NCI-H128 (cell line): Measurements from ENCODE around the gene IFNL3.
"Not testable (repeated sequence)": the region's sequence is repeated elsewhere in the genome, so short reads cannot be mapped to it uniquely, and the experiment has no call there.

Source experiments
- DNase-seq: peaks from one replicate; lab custom pipeline; 2025; ENCODE audit not compliant: unreplicated experiment; lab: John Stamatoyannopoulos, UW

The IFNL3 gene

DNA sequence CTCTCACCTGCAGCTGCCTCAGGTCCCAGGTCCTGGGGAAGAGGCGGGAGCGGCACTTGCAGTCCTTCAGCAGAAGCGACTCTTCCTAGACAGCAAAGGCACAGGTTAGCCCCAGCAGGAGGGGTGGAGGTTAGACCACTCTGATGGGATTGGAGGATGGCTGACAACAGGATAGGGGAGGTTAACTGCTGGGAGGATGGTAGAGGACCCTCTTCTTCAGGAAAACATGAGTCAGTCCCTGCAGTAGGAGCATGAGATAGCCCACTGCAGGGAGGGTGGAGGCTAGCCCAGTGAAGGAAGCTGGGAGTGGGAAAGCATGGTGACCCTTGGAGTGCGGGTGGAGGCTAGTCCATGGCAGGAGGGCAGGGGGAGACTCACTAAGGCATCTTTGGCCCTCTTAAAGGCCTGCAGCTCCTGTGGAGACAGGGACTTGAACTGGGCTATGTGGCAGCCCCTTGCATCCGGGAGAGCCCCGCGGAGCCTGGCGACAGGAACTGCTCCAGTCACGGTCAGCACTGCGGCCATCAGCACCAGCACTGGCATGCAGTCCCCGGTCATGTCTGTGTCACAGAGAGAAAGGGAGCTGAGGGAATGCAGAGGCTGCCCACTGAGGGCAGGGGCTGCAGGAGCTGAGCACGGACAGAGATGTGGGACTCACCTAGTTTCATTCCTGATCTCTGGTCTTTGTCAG, at the start of gene IFNL3:
TSS of gene IFNL3 (minus strand) at position 597 of the 691 bp plus-strand sequence. CDS start at position 558, 39 bp downstream.
- not testable (repeated sequence) for DNase-seq

DNA sequence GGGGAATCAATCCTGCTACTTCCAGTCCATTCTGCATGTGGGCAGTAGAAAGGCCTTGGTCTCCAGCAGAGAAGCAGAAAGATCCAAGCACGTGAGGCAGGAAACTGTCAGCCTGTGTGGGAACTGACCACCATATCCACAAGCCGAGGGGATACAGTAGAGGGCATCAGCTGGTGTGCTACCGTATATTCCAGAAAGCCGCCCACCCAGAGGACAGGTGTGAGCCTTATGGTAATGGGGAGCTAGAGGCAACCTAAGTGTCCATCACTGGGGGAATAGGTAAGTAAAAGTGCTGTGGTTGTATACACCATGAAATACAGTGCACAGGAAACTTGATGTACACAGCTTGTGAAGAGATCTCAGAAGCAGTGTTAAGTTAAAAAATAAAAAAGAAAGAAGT, 48.6 kb upstream of the IFNL3 start:
- no peak for DNase-seq

DNA sequence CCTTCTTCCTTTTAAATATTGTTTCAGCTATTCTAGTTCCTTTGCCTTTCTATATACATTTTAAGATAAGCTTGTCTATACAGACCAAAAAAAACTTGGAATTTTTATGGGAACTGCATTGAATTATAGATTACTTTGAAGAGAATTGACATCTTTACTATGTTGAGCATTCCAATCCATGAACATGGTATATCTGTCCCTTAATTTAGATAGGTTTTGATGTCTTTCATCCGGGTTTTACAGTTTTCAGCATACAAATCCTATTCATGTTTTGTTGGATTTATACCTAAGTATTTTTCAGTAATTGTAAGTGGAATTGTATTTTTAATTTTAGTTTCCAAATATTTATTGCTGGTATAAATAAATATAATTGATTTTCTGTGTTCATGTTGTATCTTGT, 39.2 kb upstream of the IFNL3 start:
- DNase-seq = no peak

DNA sequence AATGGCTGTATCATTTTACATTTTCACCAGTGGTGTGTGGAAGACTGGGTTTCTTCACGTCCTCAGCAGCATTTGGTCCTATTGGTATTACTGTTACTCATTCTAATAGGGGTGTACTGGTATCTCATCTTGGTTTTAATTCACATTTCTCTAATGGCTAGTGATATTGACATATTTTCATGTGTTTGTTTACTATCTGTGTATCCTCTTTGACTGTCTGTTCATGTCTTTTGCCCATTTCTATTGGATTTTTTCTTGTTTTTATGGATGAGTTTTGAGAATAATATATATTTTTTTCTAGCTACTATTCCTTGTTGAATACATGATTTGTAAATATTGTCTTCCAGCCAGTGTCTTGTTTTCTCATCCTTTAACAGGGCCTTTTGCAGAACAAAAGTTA, 37.2 kb upstream of the IFNL3 start:
- DNase-seq = no peak

DNA sequence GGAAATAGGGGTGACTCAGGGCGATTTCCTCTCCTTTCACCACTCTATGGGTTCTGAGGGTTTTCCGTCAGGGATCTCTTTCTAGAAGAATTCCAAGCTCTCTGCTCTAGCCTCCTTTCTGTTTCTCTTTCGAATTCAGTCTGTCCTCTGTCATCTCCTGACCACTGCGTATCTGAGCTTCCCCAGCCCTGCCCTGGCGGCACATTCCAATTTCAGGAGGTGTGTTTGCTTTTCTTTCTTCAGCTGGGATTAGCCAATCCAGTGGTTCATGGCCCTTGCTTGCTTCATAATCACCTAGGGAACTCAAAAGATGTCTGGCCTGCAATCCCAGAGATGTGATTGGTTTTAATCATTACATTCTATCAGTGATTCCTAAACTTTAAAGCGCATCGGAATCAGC, 32.8 kb upstream of the IFNL3 start:
- DNase-seq = no peak

DNA sequence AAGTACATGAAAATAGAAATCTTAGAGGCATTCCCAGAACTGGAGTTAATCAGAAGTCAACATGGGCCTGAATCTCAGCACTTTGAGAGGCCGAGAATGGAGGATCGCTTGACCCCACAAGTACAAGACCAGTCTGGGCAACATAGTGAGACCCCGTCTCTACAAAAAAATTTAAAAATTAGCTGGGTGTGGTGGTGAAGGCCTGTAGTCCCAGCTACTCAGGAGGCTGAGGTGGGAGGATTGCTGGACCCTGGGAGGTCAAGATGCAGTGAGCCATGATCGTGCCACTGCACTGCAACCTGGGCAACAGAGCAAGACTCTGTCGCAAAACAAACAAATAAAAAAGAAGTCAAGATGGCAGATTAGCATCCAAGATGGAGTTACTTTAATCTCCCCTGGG, 31.9 kb upstream of the IFNL3 start:
- no peak for DNase-seq

DNA sequence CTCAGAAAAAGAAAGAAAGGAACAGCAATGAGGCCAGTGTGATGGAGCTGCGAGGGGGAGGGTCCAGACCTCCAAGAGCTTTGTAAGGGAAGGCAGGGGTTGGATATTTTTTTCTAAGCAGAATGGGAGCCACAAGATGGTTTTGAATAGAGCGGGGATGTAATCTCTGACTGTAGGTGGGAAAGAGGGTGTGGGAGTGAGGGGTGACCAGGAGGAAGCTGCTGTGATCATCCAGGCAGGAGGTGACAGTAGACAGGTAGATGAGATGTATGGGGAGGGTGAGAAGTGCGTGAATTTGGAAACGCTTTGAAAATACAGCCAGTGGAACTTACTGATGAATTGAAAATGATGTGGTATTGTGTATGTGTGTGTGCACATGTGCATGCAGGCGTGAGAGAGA, 30.8 kb upstream of the IFNL3 start:
- DNase-seq = no peak

DNA sequence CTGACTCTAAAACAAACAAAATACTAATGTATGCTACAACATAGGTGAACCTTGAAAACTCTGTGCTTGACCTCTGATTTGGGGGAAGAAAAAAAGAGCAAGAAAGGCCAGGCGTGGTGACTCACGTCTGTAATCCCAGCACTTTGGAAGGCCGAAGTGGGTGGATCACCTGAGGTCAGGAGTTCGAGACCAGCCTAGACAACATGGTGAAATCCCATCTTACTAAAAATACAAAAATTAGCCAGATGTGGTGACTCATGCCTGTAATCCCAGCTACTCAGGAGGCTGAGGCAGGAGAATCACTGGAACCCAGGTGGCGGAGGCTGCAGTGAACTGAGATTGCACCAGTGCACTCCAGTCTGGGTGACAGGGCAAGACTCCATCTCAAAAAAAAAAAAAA, 29.1 kb upstream of the IFNL3 start:
- DNase-seq = not testable (repeated sequence)

DNA sequence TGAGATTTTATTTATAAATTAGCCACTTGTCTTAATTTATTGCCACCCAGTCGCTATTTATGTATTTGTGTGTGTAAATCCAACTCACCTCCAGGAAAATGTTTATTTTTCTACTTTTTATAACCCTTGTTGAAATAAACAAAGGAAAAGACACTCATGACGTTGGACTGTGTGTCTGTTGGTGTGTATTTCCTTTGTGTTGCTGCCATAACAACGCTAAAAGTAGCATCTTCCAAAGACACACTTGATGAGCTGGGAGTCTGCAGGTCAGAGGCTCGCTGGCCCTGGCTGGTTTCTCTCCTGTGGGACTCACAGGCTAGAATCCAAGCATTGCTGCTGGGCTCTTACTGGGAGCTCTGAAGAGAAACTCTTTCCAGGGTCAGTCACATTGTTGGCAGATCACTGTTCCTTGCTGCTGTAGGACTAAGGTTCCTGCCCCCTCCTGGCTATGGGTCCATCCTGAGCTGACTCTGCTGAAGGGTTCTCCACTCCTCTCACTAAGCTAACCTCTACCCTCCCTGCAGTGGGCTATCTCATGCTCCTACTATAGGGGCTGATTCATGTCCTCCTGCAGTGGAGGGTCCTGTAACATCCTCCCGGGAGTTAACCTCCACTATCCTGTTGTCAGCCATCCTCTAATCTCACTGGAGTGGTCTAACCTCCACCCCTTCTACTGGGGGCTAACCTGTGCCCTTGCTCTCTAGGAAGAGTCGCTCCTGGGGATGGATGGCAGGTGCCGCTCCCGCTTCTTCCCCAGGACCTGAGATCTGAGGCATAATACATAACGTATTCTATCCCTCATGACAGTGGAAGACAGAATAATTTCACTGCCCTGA, 25.4 kb upstream of the IFNL3 start:
- DNase-seq = no peak

DNA sequence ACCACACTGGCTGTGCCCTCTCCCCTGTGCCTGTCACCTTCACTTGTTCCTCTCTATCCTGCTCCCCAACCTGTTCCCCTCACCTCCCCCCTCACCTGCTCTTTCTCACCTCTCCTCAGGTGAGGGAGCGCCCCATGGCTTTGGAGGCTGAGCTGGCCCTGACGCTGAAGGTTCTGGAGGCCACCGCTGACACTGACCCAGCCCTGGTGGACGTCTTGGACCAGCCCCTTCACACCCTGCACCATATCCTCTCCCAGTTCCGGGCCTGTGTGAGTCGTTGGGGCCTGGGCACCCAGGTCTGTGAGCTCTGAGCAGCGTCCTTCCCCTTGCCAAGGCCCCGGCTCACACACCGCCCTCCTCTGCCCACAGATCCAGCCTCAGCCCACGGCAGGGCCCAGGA, 24.6 kb upstream of the IFNL3 start:
- DNase-seq = not testable (repeated sequence)

DNA sequence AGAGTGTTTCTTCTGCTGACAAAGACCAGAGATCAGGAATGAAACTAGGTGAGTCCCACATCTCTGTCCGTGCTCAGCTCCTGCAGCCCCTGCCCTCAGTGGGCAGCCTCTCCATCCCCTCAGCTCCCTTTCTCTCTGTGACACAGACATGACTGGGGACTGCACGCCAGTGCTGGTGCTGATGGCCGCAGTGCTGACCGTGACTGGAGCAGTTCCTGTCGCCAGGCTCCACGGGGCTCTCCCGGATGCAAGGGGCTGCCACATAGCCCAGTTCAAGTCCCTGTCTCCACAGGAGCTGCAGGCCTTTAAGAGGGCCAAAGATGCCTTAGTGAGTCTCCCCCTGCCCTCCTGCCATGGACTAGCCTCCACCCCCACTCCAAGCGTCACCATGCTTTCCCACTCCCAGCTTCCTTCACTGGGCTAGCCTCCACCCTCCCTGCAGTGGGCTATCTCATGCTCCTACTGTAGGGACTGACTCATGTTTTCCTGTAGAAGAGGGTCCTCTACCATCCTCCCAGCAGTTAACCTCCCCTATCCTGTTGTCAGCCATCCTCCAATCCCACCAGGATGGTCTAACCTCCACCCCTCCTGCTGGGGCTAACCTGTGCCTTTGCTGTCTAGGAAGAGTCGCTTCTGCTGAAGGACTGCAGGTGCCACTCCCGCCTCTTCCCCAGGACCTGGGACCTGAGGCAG, 23.9 kb upstream of the IFNL3 start:
- not testable (repeated sequence) for DNase-seq

DNA sequence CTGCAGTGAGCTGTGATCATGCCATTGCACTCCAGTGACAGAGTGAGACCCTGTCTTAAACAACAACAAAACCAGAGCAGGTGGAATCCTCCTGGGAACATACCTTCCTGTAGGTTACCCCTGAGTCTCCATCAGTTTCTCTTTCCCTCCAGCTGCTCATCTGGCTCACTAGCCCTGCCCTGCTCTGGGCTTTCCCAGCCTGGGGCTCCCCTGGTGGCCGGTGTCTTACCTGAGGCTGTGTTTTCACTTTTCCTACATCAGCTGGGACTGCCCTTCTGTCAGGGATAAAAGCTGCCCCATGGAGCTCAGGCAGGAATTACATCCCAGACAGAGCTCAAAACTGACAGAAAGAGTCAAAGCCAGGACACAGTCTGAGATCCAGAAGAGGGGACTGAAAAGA, 23.3 kb upstream of the IFNL3 start, which contains the start of gene IFNL2:
TSS of gene IFNL2 (plus strand) at position 312 of the 400 bp plus-strand sequence. CDS start 173 bp downstream, outside the sequence.
- not testable (repeated sequence) for DNase-seq

DNA sequence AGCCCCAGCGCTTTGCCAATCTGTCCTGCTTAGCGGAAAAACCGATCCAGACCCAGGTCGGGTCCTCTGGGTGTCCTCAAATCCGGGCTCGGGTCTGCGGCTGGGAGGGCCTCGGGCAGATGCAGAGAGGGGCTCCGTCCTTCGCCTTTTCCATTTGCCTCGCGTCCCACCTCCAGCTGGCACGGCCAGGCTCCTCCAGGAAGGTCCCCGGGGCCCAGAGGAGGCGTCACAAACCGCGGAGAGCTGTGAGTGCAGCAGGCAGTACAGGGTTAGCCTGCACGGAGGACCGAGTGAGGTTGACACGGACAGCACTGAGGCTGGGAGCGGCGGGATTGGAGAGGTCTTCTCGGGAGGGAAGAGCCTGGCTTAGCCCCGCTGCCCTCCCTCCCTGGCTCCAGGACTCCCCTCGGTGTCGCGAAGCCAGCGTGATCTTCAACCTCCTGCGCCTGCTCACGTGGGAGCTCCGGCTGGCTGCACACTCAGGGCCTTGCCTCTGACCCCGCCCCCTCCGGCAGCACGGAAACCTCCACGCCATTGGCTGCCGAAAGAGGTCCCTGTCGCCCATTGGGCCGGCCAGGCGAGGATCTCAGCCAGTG, 20.6 kb upstream of the IFNL3 start:
- no peak for DNase-seq

DNA sequence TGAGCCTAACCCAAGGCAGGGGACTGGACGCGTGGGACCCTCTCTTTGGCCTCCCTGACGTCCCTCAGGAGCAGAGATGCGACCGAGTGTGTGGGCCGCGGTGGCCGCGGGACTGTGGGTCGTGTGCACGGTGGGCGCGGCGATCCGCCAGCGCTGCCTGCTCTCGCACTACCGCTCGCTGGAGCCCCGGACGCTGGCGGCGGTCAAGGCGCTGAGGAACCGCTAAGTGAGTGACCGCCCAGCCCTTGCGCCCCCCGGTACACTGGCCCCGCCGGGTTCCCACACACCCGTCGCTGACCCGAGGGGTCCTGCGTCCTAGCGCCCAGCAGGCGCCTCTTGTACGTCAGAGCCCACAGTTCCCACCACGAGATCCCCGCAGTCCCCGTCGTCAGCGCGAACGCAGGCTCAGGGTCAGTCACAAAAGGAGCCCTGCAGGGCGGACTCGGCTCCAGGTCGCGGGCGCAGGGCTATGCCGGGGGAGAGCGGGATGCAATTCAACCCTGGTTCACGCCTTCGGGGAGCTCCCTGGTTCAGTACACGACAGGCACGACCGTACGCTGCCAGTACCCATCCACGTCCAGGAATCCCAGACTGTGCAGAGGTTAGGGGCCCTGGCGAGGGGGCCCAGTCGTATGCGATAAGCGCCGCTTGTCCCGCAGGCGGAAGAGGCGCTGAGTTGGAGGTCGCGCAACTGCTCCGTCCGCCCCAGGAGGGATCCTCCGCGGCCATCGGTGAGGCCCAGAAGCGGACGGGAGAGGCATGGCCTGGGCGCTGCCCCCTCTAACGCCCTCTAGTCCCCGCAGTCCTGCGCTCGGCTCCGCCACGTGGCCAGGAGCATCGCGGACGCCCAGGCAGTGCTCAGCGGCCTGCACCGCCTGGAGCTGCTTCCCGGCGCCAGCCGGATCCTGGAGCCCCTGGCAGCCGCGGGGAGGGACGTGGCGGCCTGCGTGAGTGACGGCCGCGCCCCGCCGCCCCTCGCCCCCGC, 19.8 kb upstream of the IFNL3 start:
- no peak for DNase-seq

DNA sequence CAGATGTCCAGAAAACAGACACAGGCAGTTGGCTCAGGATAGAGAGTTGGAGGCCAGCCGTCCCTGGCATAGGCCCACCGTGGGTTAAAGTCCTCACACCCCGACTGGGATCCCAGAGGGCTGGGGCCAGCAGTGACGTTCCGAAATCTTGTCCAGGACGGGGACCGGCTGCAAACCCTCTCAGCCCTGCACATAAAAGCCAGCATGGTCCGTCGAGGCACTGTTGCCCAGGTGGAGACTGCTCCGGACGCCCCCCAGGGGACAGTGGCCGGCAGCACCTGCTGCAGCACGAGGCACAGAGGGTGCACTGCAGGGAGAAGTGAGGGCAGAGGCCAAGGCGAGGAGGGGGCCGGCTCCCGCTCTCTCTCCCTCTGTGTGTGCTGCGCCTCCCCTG, 19.1 kb upstream of the IFNL3 start:
- no peak for DNase-seq

DNA sequence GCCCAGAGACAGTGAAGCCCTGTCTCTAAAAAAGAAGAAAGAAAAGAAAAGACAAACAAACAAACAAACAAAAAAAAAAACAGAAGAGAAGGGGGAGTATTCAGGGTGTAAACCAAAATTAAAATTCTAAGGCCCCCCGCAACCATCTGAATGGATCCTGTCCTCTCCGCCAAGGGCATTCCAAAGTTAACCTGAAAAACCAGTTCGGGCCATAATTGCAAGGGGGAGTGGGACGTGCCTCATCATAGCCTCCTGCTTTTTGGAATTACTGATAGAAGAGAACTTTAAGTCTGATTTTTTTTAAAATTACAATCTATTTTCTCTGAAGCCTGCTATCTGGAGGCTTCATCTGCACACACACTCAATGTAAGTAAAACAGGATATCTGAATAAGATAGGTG, 17.7 kb upstream of the IFNL3 start:
- no peak for DNase-seq

DNA sequence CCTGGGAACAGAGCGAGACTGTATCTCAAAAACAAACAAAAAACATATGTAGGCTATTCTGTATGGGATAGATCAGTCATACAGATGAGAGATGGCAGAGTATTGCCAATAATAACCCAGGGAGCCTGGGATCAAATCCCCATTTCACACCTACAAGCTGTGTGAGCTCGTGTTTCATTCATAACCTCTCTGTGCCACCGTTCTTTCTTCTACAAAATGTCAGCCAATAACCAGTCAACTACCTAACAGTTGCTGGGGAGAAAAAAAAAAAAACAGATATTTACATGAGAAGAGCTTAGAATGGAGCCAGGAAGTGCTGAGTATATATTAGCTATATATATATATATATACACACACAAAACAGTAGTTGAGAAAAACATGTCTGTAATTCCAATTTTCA, 16.9 kb upstream of the IFNL3 start:
- DNase-seq = no peak

DNA sequence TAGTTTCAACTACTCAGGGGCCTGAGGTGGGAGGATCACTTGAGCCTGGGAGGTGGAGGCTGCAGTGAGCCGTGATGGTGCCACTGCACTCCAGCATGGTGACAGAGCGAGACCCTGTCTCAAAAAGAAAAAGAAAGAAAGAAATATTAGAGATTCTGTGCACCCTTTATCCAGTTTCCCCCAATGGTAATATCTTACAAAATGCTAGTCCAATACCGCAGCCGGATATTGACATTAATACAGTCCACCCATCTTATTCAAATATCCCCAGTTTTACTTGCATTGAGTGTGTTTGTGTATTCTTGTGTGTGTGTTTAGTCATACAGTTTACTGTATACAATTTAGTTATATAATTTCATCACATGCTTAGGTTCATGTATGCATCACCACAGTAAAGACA, 12.4 kb upstream of the IFNL3 start:
- DNase-seq = no peak

DNA sequence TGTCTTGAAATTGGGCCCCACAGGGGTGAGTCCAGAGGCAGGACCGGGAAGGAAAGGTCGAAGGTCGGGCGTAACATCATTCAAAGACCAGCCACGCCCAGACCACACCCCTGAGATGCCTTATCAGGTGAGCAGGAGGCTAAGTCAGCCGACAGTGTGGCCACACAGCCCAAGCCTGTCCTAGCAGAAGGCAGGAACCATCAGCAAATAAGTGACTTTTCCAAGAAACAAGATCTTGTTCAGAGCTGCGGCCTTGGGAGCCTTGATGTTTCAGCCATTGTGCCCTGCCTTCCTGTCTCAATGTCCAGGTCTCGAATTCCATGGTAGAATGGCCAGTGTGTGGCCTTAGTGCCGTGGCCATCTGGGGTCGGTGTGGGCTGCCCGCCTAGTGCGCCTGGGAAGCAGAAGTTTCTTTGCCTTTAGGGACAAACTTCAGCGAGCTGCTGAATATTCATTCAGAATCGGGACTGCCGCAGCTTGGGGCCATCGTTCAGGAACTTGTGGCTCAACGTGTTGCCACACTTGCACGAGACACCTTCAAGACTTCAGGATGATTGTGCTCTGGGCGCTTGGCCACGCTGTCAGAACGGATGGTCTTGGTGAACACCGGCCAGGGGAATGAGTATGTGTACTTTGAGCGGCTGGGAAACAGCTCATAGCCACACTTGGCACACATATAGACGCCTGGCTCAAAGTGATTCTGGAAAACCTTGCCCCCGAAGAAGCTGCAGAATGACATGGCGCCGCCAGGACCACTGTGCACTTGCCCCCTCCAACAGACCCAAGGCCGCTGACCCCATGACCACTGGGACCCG, 9.9 kb upstream of the IFNL3 start:
- no peak for DNase-seq
